GM23338 (cell line): ENCODE data around the gene NCK2. TPM values are rescaled to one million over a fixed set of nuclear protein-coding genes. Genes with fewer than 3 reads are reported as not detected.

Experiments used
- ATAC-seq: fragments of 200-7000 bp; cut with Tn5 transposase; 3 replicates; pipeline ENCODE4 v1.9.1; 2020
- DNase-seq: peaks from one replicate; pipeline ENCODE4 v3.0.0-alpha.2; 2015; ENCODE audit warnings: low spot score
- H2AFZ ChIP-seq: fragments of 200-600 bp; sonication (generic); 2 replicates; pipeline ENCODE4 v1.8.0; 2016; ENCODE audit warnings: antibody characterized with exemption, mild to moderate bottlenecking, moderate library complexity
- H3F3A ChIP-seq: fragments of 200-600 bp; sonication (generic); replicated peaks from 2 replicates; pipeline ENCODE4 v1.8.0; 2017; ENCODE audit warnings: antibody characterized with exemption, mixed run types, low read depth
- H3K27ac ChIP-seq: fragments of 200-600 bp; sonication (generic); 2 replicates; pipeline ENCODE4 v1.6.1; 2016; ENCODE audit warnings: low read depth
- H3K27me3 ChIP-seq: fragments of 200-600 bp; sonication (generic); 2 replicates; pipeline ENCODE4 v1.8.0; 2016; ENCODE audit warnings: mild to moderate bottlenecking, mixed run types, moderate library complexity; ENCODE audit not compliant: insufficient read depth
- H3K36me3 ChIP-seq: fragments of 200-600 bp; sonication (generic); 2 replicates; pipeline ENCODE4 v1.8.0; 2016; ENCODE audit warnings: mild to moderate bottlenecking; ENCODE audit not compliant: insufficient read depth
- H3K4me1 ChIP-seq: fragments of 200-600 bp; sonication (generic); 2 replicates; pipeline ENCODE4 v1.8.0; 2016; ENCODE audit warnings: mild to moderate bottlenecking, moderate library complexity; ENCODE audit not compliant: insufficient read depth
- H3K4me2 ChIP-seq: fragments of 200-600 bp; sonication (generic); 2 replicates; pipeline ENCODE4 v1.7.1; 2017; ENCODE audit warnings: mixed run types
- H3K4me3 ChIP-seq: fragments of 200-600 bp; sonication (generic); 2 replicates; pipeline ENCODE4 v1.6.1; 2016; ENCODE audit warnings: mixed run types
- H3K79me2 ChIP-seq: fragments of 200-600 bp; sonication (generic); replicated peaks from 2 replicates; pipeline ENCODE4 v1.8.0; 2017; ENCODE audit warnings: mild to moderate bottlenecking; ENCODE audit not compliant: insufficient read depth
- H3K9me2 ChIP-seq: fragments of 200-600 bp; sonication (generic); 2 replicates; pipeline ENCODE4 v1.8.0; 2017; ENCODE audit not compliant: insufficient read depth
- H4K20me1 ChIP-seq: fragments of 200-600 bp; sonication (generic); replicated peaks from 2 replicates; pipeline ENCODE4 v1.8.0; 2017; ENCODE audit warnings: mild to moderate bottlenecking; ENCODE audit not compliant: insufficient read depth
- H3K27ac Mint-ChIP-seq: 2 replicates; pipeline ENCODE4 v1.8.0; 2020; ENCODE audit warnings: inconsistent platforms, mild to moderate bottlenecking, moderate library complexity, mixed read lengths
- H3K27me3 Mint-ChIP-seq: 3 replicates; pipeline ENCODE4 v1.8.0; 2022; ENCODE audit warnings: low read depth, mild to moderate bottlenecking, moderate library complexity, mixed read lengths, inconsistent platforms; ENCODE audit not compliant: insufficient read depth, poor library complexity
- H3K36me3 Mint-ChIP-seq: 3 replicates; pipeline ENCODE4 v1.8.0; 2021; ENCODE audit warnings: low read depth, mild to moderate bottlenecking, inconsistent platforms, moderate library complexity, mixed read lengths
- H3K4me1 Mint-ChIP-seq: 3 replicates; pipeline ENCODE4 v1.8.0; 2020; ENCODE audit warnings: mild to moderate bottlenecking, inconsistent platforms, mixed read lengths
- H3K4me3 Mint-ChIP-seq: 3 replicates; pipeline ENCODE4 v1.8.0; 2021; ENCODE audit warnings: moderate library complexity, mild to moderate bottlenecking, inconsistent platforms, mixed read lengths
- H3K9me3 Mint-ChIP-seq: 3 replicates; pipeline ENCODE4 v1.8.0; 2020; ENCODE audit warnings: moderate library complexity, mild to moderate bottlenecking, inconsistent platforms, mixed read lengths
- CREB1 ChIP-seq: fragments of 250-450 bp; sonication (Bioruptor Pico); IDR thresholded peaks from 2 replicates; pipeline ENCODE4 v1.5.0; 2020; ENCODE audit warnings: low read depth, mild to moderate bottlenecking, moderate library complexity
- EZH2 ChIP-seq: fragments of 200-600 bp; sonication (generic); IDR thresholded peaks from one replicate; pipeline ENCODE4 v1.8.0; 2017; ENCODE audit warnings: antibody characterized with exemption, mild to moderate bottlenecking, low read depth; ENCODE audit not compliant: unreplicated experiment
- EZH2phosphoT487 ChIP-seq: fragments of 200-600 bp; sonication (generic); IDR thresholded peaks from one replicate; pipeline ENCODE4 v1.8.1; 2018; ENCODE audit warnings: antibody characterized with exemption; ENCODE audit not compliant: unreplicated experiment
- polyA plus RNA-seq: library from polyadenylated mRNA; unstranded; fragments of >200 nt; fragmentation: Nextera tagmentation; extraction: Ambion mirVana; gene quantifications from 2 replicates; pipeline ENCODE4 v1.2.1, GENCODE V29; 2016
- total RNA-seq: library from RNA; depleted of rRNA; stranded (reverse); fragments of >200 nt; shearing (Covaris generic); gene quantifications from 2 replicates; pipeline ENCODE4 v1.2.3, GENCODE V29; 2014
- TF ChIP-seq, protein P1 (sequence below): IDR thresholded peaks from 2 replicates; pipeline ENCODE4 v1.6.1; 2016; ENCODE audit warnings: antibody characterized with exemption
- TF ChIP-seq, protein P2 (sequence below): fragments of 250-450 bp; sonication (Bioruptor Pico); IDR thresholded peaks from 2 replicates; pipeline ENCODE4 v1.5.0; 2020; ENCODE audit warnings: mild to moderate bottlenecking, moderate library complexity
- TF ChIP-seq, protein P3 (sequence below), 2 experiments: fragments of 200-600 bp in 1 of 2; sonication (generic) in 1 of 2; conservative IDR thresholded peaks; 2 replicates each; pipeline versions ENCODE4 v1.5.1 to v1.6.1; 2016 to 2017; ENCODE audit warnings: antibody characterized with exemption in 2 of 2, low read depth in 2 of 2, mild to moderate bottlenecking in 2 of 2, moderate library complexity in 1 of 2

NCK2 gene
- total and polyA plus RNA-seq, 2 experiments from 2014 or later = 26.9 to 59.9 TPM

DNA sequence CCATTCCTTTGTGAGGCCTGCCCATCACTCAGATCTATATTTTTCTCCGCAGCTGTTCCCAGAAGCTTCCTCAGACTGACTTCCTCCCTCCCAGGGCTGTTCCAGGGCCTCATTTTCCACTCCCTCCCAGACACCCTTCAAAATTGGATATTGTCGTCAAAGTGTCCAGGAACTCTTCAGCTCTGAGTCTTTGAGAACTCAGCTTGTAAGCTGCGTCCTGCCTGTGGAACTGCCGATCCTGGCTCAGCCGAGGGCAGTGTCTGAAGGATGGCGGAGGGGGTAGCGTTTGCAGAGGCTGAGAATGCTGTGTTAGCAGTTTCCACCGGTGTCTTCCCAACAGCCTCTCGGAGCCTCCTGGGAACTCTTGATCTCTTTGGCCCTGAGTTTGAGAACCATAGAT, 27.1 kb downstream of the NCK2 start (continued):
- TF ChIP-seq, protein P1, sequence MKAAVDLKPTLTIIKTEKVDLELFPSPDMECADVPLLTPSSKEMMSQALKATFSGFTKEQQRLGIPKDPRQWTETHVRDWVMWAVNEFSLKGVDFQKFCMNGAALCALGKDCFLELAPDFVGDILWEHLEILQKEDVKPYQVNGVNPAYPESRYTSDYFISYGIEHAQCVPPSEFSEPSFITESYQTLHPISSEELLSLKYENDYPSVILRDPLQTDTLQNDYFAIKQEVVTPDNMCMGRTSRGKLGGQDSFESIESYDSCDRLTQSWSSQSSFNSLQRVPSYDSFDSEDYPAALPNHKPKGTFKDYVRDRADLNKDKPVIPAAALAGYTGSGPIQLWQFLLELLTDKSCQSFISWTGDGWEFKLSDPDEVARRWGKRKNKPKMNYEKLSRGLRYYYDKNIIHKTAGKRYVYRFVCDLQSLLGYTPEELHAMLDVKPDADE = no peak

DNA sequence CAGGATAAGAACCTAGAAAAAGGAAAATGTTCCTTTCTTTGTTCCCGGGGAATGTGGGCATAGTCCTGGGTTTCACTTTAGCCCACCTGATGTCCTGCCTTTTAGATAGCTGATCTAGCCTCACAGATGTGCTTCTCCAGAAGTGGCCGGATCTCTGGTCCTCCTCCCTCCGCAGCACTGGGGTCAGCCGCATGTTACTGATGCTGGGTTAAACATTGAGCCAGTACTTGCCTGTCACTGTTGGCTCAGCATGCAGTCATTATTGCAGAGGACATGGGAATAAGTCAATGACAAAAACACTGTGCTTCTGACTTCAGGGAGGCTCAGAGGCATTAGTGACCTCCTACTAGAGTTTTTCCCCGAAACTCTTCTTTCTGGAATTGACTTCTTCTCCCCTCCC, 27.6 kb downstream of the NCK2 start:
- Histone ChIP-seq H3K79me2 (peaks cover 99% of the 10 kb centered on the region), H3K4me3 (no peak overlapping the region), H3K27me3 (no peaks in the 10 kb centered on the region), H3K4me2 (no peak overlapping the region), H4K20me1 (peaks cover 46% of the 10 kb centered on the region), H3K9me2 (no peaks in the 10 kb centered on the region), H3K4me1 (peaks cover 41% of the 10 kb centered on the region), H2AFZ (no peak overlapping the region), H3F3A (no peaks in the 10 kb centered on the region), H3K36me3 (no peaks in the 10 kb centered on the region), H3K27ac (no peak overlapping the region)
- DNase-seq (no peak), ATAC-seq (no peak)
- H3K4me3 Mint-ChIP-seq = no peak overlapping the region
- no peaks in the 10 kb centered on the region; the same call in 2 of the 3 replicates for H3K36me3 Mint-ChIP-seq
- H3K27me3 Mint-ChIP-seq = peaks cover 4% of the 10 kb centered on the region
- H3K27ac Mint-ChIP-seq = peak overlapping the region; percentile 47; the same call in 1 of the 2 replicates
- H3K9me3 Mint-ChIP-seq = no peaks in the 10 kb centered on the region
- no peak for TF ChIP-seq EZH2
- TF ChIP-seq, protein P1 = no peak
- TF ChIP-seq, protein P2, sequence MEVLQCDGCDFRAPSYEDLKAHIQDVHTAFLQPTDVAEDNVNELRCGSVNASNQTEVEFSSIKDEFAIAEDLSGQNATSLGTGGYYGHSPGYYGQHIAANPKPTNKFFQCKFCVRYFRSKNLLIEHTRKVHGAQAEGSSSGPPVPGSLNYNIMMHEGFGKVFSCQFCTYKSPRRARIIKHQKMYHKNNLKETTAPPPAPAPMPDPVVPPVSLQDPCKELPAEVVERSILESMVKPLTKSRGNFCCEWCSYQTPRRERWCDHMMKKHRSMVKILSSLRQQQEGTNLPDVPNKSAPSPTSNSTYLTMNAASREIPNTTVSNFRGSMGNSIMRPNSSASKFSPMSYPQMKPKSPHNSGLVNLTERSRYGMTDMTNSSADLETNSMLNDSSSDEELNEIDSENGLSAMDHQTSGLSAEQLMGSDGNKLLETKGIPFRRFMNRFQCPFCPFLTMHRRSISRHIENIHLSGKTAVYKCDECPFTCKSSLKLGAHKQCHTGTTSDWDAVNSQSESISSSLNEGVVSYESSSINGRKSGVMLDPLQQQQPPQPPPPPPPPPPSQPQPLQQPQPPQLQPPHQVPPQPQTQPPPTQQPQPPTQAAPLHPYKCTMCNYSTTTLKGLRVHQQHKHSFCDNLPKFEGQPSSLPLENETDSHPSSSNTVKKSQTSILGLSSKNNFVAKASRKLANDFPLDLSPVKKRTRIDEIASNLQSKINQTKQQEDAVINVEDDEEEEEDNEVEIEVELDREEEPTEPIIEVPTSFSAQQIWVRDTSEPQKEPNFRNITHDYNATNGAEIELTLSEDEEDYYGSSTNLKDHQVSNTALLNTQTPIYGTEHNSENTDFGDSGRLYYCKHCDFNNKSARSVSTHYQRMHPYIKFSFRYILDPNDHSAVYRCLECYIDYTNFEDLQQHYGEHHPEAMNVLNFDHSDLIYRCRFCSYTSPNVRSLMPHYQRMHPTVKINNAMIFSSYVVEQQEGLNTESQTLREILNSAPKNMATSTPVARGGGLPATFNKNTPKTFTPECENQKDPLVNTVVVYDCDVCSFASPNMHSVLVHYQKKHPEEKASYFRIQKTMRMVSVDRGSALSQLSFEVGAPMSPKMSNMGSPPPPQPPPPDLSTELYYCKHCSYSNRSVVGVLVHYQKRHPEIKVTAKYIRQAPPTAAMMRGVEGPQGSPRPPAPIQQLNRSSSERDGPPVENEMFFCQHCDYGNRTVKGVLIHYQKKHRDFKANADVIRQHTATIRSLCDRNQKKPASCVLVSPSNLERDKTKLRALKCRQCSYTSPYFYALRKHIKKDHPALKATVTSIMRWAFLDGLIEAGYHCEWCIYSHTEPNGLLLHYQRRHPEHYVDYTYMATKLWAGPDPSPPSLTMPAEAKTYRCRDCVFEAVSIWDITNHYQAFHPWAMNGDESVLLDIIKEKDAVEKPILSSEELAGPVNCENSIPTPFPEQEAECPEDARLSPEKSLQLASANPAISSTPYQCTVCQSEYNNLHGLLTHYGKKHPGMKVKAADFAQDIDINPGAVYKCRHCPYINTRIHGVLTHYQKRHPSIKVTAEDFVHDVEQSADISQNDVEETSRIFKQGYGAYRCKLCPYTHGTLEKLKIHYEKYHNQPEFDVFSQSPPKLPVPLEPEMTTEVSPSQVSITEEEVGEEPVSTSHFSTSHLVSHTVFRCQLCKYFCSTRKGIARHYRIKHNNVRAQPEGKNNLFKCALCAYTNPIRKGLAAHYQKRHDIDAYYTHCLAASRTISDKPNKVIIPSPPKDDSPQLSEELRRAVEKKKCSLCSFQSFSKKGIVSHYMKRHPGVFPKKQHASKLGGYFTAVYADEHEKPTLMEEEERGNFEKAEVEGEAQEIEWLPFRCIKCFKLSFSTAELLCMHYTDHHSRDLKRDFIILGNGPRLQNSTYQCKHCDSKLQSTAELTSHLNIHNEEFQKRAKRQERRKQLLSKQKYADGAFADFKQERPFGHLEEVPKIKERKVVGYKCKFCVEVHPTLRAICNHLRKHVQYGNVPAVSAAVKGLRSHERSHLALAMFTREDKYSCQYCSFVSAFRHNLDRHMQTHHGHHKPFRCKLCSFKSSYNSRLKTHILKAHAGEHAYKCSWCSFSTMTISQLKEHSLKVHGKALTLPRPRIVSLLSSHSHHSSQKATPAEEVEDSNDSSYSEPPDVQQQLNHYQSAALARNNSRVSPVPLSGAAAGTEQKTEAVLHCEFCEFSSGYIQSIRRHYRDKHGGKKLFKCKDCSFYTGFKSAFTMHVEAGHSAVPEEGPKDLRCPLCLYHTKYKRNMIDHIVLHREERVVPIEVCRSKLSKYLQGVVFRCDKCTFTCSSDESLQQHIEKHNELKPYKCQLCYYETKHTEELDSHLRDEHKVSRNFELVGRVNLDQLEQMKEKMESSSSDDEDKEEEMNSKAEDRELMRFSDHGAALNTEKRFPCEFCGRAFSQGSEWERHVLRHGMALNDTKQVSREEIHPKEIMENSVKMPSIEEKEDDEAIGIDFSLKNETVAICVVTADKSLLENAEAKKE = no peak
- TF ChIP-seq CREB1 = no peak
- no peak for TF ChIP-seq EZH2phosphoT487
- TF ChIP-seq, protein P3, sequence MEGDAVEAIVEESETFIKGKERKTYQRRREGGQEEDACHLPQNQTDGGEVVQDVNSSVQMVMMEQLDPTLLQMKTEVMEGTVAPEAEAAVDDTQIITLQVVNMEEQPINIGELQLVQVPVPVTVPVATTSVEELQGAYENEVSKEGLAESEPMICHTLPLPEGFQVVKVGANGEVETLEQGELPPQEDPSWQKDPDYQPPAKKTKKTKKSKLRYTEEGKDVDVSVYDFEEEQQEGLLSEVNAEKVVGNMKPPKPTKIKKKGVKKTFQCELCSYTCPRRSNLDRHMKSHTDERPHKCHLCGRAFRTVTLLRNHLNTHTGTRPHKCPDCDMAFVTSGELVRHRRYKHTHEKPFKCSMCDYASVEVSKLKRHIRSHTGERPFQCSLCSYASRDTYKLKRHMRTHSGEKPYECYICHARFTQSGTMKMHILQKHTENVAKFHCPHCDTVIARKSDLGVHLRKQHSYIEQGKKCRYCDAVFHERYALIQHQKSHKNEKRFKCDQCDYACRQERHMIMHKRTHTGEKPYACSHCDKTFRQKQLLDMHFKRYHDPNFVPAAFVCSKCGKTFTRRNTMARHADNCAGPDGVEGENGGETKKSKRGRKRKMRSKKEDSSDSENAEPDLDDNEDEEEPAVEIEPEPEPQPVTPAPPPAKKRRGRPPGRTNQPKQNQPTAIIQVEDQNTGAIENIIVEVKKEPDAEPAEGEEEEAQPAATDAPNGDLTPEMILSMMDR (conservative IDR thresholded peaks at IDR 0.05; ENCODE audit: low read depth in 2 of 2) = no peak
- peaks cover 73% of the 10 kb centered on the region for H3K4me1 Mint-ChIP-seq
